ENCODE measurements around the gene CSTF3.

DNA sequence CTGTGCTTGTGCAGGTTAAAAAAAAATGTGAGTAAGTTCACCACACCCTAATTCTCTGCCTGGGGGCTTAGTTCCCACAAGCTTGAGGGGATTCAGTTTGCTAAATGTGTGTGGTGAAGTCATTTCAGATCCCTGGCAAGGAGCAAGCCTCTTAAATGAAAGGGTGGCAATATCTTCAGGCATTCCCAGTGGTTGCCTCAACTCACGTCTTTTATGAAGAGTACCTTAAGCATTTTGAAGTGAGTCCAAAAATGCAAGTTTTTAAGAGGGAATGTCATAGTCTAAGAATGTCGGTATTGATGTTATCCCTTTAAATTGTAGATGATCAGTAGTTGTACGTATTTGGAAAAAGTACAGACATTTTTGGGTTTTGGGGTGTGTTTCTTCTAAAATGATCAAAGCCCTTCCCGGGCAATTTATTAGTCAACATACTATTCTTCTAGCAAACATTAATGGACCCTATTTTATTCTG is 117.0 kb downstream of the CSTF3 start:
- no peak for TF ChIP-seq TCF7 (IDR thresholded peaks at IDR 0.05; ENCODE audit: borderline replicate concordance)
- TF ChIP-seq, protein P1, sequence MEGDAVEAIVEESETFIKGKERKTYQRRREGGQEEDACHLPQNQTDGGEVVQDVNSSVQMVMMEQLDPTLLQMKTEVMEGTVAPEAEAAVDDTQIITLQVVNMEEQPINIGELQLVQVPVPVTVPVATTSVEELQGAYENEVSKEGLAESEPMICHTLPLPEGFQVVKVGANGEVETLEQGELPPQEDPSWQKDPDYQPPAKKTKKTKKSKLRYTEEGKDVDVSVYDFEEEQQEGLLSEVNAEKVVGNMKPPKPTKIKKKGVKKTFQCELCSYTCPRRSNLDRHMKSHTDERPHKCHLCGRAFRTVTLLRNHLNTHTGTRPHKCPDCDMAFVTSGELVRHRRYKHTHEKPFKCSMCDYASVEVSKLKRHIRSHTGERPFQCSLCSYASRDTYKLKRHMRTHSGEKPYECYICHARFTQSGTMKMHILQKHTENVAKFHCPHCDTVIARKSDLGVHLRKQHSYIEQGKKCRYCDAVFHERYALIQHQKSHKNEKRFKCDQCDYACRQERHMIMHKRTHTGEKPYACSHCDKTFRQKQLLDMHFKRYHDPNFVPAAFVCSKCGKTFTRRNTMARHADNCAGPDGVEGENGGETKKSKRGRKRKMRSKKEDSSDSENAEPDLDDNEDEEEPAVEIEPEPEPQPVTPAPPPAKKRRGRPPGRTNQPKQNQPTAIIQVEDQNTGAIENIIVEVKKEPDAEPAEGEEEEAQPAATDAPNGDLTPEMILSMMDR (IDR thresholded peaks at IDR 0.05 in 2 of 3, conservative IDR thresholded peaks at IDR 0.05 in 1 of 3; ENCODE audit: control insufficient read depth in 2 of 3, extremely low read depth in 1 of 3, insufficient read depth in 1 of 3, low read depth in 3 of 3, low read length in 3 of 3): no peak
- TF ChIP-seq SREBF1 (IDR thresholded peaks at IDR 0.05; ENCODE audit: low read length): no peak
- no peak for TF ChIP-seq LARP7 (IDR thresholded peaks at IDR 0.05)
- no peak for TF ChIP-seq MTA3 (IDR thresholded peaks at IDR 0.05; ENCODE audit: borderline replicate concordance, low read length)

All from GM12878 (cell line).